HEK293 (cell line): ENCODE results near the gene CD151.

Experiments
- CTCF ChIA-PET: fragments of 350-600 bp; formaldehyde crosslinking; extraction: SDS; loops from one replicate; lab custom pipeline; 2021; ENCODE audit warnings: antibody characterized with exemption; lab: Yijun Ruan, JAX
- POLR2A ChIA-PET: fragments of 300-600 bp; formaldehyde crosslinking; extraction: SDS; loops from one replicate; lab custom pipeline; 2020; ENCODE audit warnings: antibody characterized with exemption, inconsistent platforms; lab: Yijun Ruan, JAX
- H3K27ac ChIP-seq: fragments of 200-500 bp; sonication (Bioruptor generic); 2 replicates; pipeline ENCODE4 v1.5.1; 2014; ENCODE audit warnings: low read depth, low read length, control low read depth, inconsistent platforms; ENCODE audit errors: extremely low read depth
- H3K36me3 ChIP-seq, 2 experiments: fragments of 200-500 bp in 1 of 2; sonication (Bioruptor generic) in 1 of 2; 1 replicate in 1 of 2; 2 replicates in 1 of 2; pipeline ENCODE4 v1.5.1; 2014 to 2017; ENCODE audit warnings: inconsistent platforms in 2 of 2, low read length in 2 of 2; ENCODE audit not compliant: control insufficient read depth in 2 of 2, insufficient read depth in 1 of 2
- H3K4me1 ChIP-seq: fragments of 200-500 bp; sonication (Bioruptor generic); 2 replicates; pipeline ENCODE4 v1.5.1; 2014; ENCODE audit warnings: mild to moderate bottlenecking, low read length, inconsistent platforms; ENCODE audit not compliant: control insufficient read depth, insufficient read depth
- H3K4me3 ChIP-seq: 2 replicates; pipeline ENCODE4 v1.5.1; 2011; ENCODE audit warnings: low read depth, mild to moderate bottlenecking, control low read depth, low read length, moderate library complexity
- H3K9me3 ChIP-seq: fragments of 200-500 bp; sonication (Bioruptor generic); 2 replicates; pipeline ENCODE4 v1.5.1; 2014; ENCODE audit warnings: low read depth, low read length, inconsistent platforms; ENCODE audit not compliant: control insufficient read depth, insufficient read depth
- HIC1 ChIP-seq: fragments of 450-650 bp; formaldehyde crosslinking; IDR thresholded peaks from 2 replicates; pipeline ENCODE4 v1.5.1; 2016; ENCODE audit warnings: missing biosample characterization, missing genetic modification characterization
- KLF10 ChIP-seq: fragments of 450-650 bp; IDR thresholded peaks from 2 replicates; pipeline ENCODE4 v1.5.1; 2018; ENCODE audit warnings: missing biosample characterization, mild to moderate bottlenecking, missing genetic modification characterization
- KLF17 ChIP-seq: fragments of 450-650 bp; formaldehyde crosslinking; IDR thresholded peaks from 2 replicates; pipeline ENCODE4 v1.5.1; 2016; ENCODE audit warnings: missing biosample characterization, missing genetic modification characterization
- PRDM6 ChIP-seq: fragments of 450-650 bp; formaldehyde crosslinking; IDR thresholded peaks from 2 replicates; pipeline ENCODE4 v1.5.1; 2017; ENCODE audit warnings: missing biosample characterization, missing genetic modification characterization
- ZEB2 ChIP-seq: fragments of 450-650 bp; formaldehyde crosslinking; IDR thresholded peaks from 2 replicates; pipeline ENCODE4 v1.5.1; 2016; ENCODE audit warnings: missing biosample characterization, missing genetic modification characterization
- ZFHX2 ChIP-seq: fragments of 450-650 bp; formaldehyde crosslinking; conservative IDR thresholded peaks from 2 replicates; pipeline ENCODE4 v1.5.1; 2016; ENCODE audit warnings: missing biosample characterization, missing genetic modification characterization
- ZFP69B ChIP-seq: fragments of 450-650 bp; formaldehyde crosslinking; IDR thresholded peaks from 2 replicates; pipeline ENCODE4 v1.5.1; 2016; ENCODE audit warnings: missing biosample characterization, missing genetic modification characterization
- ZNF114 ChIP-seq: fragments of 450-650 bp; formaldehyde crosslinking; IDR thresholded peaks from 2 replicates; pipeline ENCODE4 v1.5.0; 2017; ENCODE audit warnings: missing biosample characterization, missing genetic modification characterization
- ZNF354C ChIP-seq: fragments of 450-650 bp; formaldehyde crosslinking; IDR thresholded peaks from 2 replicates; pipeline ENCODE4 v1.5.1; 2016; ENCODE audit warnings: missing biosample characterization, missing genetic modification characterization, low read depth, borderline replicate concordance
- ZNF37A ChIP-seq: fragments of 450-650 bp; IDR thresholded peaks from 2 replicates; pipeline ENCODE4 v1.5.1; 2018; ENCODE audit warnings: missing biosample characterization, missing genetic modification characterization
- ZNF426 ChIP-seq: fragments of 450-650 bp; formaldehyde crosslinking; IDR thresholded peaks from 2 replicates; pipeline ENCODE4 v1.5.1; 2017; ENCODE audit warnings: missing biosample characterization, missing genetic modification characterization, mild to moderate bottlenecking, inconsistent platforms, moderate library complexity
- ZNF501 ChIP-seq: fragments of 450-650 bp; formaldehyde crosslinking; IDR thresholded peaks from 2 replicates; pipeline ENCODE4 v1.5.1; 2016; ENCODE audit warnings: missing biosample characterization, missing genetic modification characterization
- ZNF561 ChIP-seq: fragments of 450-650 bp; IDR thresholded peaks from 2 replicates; pipeline ENCODE4 v1.5.1; 2018; ENCODE audit warnings: missing biosample characterization, missing genetic modification characterization, borderline replicate concordance
- ZNF629 ChIP-seq: fragments of 450-650 bp; formaldehyde crosslinking; IDR thresholded peaks from 2 replicates; pipeline ENCODE4 v1.5.1; 2017; ENCODE audit warnings: missing biosample characterization, missing genetic modification characterization
- ZNF707 ChIP-seq: fragments of 450-650 bp; formaldehyde crosslinking; IDR thresholded peaks from 2 replicates; pipeline ENCODE4 v1.5.1; 2016; ENCODE audit warnings: missing biosample characterization, missing genetic modification characterization
- ZSCAN23 ChIP-seq: fragments of 450-650 bp; formaldehyde crosslinking; IDR thresholded peaks from 2 replicates; pipeline ENCODE4 v1.5.1; 2016; ENCODE audit warnings: missing biosample characterization, missing genetic modification characterization
- TF ChIP-seq, protein P1 (sequence below): fragments of 450-650 bp; formaldehyde crosslinking; IDR thresholded peaks from 2 replicates; pipeline ENCODE4 v1.5.1; 2016; ENCODE audit warnings: missing biosample characterization, missing genetic modification characterization
- TF ChIP-seq, protein P2 (sequence below): fragments of 450-650 bp; formaldehyde crosslinking; IDR thresholded peaks from 2 replicates; pipeline ENCODE4 v1.5.1; 2016; ENCODE audit warnings: missing biosample characterization, missing genetic modification characterization
- TF ChIP-seq, protein P3 (sequence below): fragments of 450-650 bp; formaldehyde crosslinking; IDR thresholded peaks from 2 replicates; pipeline ENCODE4 v1.5.1; 2016; ENCODE audit warnings: missing biosample characterization, missing genetic modification characterization
- TF ChIP-seq, protein P4 (sequence below): fragments of 450-650 bp; formaldehyde crosslinking; IDR thresholded peaks from 2 replicates; pipeline ENCODE4 v1.5.1; 2016; ENCODE audit warnings: missing biosample characterization, missing genetic modification characterization
- TF ChIP-seq, protein P5 (sequence below): fragments of 450-650 bp; formaldehyde crosslinking; IDR thresholded peaks from 2 replicates; pipeline ENCODE4 v1.5.1; 2016; ENCODE audit warnings: missing biosample characterization, missing genetic modification characterization

The CD151 gene

GRCh38 chr11:803770-804598 is 28.8 kb upstream of the CD151 start:
- Histone ChIP-seq H3K9me3 (no peaks in the 10 kb centered on the region), H3K27ac (peak overlapping the region; percentile 81), H3K36me3 (peaks cover 0 to 52% of the 10 kb centered on the region in 2 experiments; a peak in 1 of 3 replicates), H3K4me1 (no peaks in the 10 kb centered on the region), H3K4me3 (peak overlapping the region; percentile 60)
- ChIA-PET POLR2A (interaction anchor here (0.6 to 5.2 kb wide), 5 partner anchors 14 to 588 kb away, joined by 3 to 42 read pairs (median 3); partner anchors contain the start of gene PNPLA2), CTCF (interaction anchor here (1.0 to 1.1 kb wide), 2 partner anchors 15 to 35 kb away, joined by 3 read pairs; no protein-coding TSS in a partner anchor)
- TF ChIP-seq ZNF707 (tag by site-specific recombination): no peak
- TF ChIP-seq, protein P1, sequence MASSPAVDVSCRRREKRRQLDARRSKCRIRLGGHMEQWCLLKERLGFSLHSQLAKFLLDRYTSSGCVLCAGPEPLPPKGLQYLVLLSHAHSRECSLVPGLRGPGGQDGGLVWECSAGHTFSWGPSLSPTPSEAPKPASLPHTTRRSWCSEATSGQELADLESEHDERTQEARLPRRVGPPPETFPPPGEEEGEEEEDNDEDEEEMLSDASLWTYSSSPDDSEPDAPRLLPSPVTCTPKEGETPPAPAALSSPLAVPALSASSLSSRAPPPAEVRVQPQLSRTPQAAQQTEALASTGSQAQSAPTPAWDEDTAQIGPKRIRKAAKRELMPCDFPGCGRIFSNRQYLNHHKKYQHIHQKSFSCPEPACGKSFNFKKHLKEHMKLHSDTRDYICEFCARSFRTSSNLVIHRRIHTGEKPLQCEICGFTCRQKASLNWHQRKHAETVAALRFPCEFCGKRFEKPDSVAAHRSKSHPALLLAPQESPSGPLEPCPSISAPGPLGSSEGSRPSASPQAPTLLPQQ (tag by site-specific recombination): peak; percentile 82
- peak; percentile 32; the same call in 1 of the 2 replicates for TF ChIP-seq ZFHX2 (tag by site-specific recombination)
- TF ChIP-seq ZNF561 (tag by site-specific recombination): no peak
- 0 out of 2 replicates have a peak, but pooled peaks have one; percentile 14 for TF ChIP-seq ZEB2
- TF ChIP-seq KLF10 (tag by site-specific recombination): no peak
- TF ChIP-seq ZNF629 (tag by site-specific recombination): 0 out of 2 replicates have a peak, but pooled peaks have one; percentile 32
- no peak for TF ChIP-seq ZSCAN23 (tag by site-specific recombination)
- TF ChIP-seq ZNF426 (tag by site-specific recombination): no peak
- TF ChIP-seq, protein P2, sequence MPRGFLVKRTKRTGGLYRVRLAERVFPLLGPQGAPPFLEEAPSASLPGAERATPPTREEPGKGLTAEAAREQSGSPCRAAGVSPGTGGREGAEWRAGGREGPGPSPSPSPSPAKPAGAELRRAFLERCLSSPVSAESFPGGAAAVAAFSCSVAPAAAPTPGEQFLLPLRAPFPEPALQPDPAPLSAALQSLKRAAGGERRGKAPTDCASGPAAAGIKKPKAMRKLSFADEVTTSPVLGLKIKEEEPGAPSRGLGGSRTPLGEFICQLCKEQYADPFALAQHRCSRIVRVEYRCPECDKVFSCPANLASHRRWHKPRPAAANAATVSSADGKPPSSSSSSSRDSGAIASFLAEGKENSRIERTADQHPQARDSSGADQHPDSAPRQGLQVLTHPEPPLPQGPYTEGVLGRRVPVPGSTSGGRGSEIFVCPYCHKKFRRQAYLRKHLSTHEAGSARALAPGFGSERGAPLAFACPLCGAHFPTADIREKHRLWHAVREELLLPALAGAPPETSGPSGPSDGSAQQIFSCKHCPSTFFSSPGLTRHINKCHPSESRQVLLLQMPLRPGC (tag by site-specific recombination): no peak
- TF ChIP-seq HIC1 (tag by site-specific recombination): peak; percentile 37; the same call in 1 of the 2 replicates
- TF ChIP-seq, protein P3, sequence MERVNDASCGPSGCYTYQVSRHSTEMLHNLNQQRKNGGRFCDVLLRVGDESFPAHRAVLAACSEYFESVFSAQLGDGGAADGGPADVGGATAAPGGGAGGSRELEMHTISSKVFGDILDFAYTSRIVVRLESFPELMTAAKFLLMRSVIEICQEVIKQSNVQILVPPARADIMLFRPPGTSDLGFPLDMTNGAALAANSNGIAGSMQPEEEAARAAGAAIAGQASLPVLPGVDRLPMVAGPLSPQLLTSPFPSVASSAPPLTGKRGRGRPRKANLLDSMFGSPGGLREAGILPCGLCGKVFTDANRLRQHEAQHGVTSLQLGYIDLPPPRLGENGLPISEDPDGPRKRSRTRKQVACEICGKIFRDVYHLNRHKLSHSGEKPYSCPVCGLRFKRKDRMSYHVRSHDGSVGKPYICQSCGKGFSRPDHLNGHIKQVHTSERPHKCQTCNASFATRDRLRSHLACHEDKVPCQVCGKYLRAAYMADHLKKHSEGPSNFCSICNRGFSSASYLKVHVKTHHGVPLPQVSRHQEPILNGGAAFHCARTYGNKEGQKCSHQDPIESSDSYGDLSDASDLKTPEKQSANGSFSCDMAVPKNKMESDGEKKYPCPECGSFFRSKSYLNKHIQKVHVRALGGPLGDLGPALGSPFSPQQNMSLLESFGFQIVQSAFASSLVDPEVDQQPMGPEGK (tag by site-specific recombination): peak; percentile 44; the same call in 1 of the 2 replicates
- no peak for TF ChIP-seq ZNF501 (tag by site-specific recombination)
- no peak for TF ChIP-seq ZNF37A (tag by site-specific recombination)
- TF ChIP-seq KLF17: 0 out of 2 replicates have a peak, but pooled peaks have one; percentile 16
- TF ChIP-seq PRDM6: no peak
- TF ChIP-seq ZNF354C (tag by site-specific recombination): no peak
- TF ChIP-seq ZFP69B (tag by site-specific recombination): peak; percentile 85
- TF ChIP-seq, protein P4, sequence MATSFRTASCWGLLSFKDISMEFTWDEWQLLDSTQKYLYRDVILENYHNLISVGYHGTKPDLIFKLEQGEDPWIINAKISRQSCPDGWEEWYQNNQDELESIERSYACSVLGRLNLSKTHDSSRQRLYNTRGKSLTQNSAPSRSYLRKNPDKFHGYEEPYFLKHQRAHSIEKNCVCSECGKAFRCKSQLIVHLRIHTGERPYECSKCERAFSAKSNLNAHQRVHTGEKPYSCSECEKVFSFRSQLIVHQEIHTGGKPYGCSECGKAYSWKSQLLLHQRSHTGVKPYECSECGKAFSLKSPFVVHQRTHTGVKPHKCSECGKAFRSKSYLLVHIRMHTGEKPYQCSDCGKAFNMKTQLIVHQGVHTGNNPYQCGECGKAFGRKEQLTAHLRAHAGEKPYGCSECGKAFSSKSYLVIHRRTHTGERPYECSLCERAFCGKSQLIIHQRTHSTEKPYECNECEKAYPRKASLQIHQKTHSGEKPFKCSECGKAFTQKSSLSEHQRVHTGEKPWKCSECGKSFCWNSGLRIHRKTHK: no peak
- no peak for TF ChIP-seq ZNF114 (tag by site-specific recombination)
- TF ChIP-seq, protein P5, sequence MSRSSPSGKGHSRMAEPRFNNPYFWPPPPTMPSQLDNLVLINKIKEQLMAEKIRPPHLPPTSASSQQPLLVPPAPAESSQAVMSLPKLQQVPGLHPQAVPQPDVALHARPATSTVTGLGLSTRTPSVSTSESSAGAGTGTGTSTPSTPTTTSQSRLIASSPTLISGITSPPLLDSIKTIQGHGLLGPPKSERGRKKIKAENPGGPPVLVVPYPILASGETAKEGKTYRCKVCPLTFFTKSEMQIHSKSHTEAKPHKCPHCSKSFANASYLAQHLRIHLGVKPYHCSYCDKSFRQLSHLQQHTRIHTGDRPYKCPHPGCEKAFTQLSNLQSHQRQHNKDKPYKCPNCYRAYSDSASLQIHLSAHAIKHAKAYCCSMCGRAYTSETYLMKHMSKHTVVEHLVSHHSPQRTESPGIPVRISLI: no peak
